KBM-7 (cell line): ENCODE measurements around the gene ZMYND10.
A peak's percentile ranks its signal among the peaks of the same experiment; 100 is the strongest.

Source experiments
- DNase-seq: peaks from one replicate; pipeline ENCODE4 v3.0.0-alpha.2; 2015
- in situ Hi-C: fragments of 300-500 bp; cut with MboI; formaldehyde crosslinking; loops from 2 replicates; pipeline ENCODE4 v1.14.3; 2020; ENCODE audit warnings: low sequenced_read_pairs, low pct_unique_long_range_greater_than_20kb, mixed read lengths

Gene ZMYND10

DNA sequence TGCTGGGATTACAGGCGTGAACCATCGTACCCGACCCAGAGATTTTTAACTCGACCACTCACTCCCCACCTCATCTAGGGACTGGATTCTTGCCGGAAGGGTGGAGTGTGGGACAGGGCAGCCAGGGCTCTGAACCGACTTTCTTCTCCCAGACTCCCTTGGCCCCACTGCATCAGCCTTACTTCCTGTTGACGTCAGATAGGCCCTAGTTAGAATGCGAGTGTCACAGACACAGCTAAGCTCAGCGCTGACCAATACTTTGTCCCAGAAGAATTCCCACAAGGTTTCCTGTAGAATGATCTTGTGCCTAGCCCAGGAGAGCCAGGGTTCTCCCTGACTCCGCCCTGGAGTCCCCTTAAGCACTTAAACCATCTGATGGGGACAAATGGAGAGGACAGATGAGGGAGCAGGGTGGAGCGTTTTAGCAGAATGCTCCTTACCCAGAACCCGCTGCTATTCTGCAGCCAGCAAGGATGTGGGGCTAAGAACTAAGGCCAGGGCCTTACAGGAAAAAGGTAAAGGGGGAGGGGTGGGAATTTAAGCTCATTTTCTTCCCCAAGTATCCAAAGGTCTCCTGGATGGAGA, 11.7 kb downstream of the ZMYND10 start:
- in situ Hi-C loops, result no loop called here
- DNase-seq, result no peak

DNA sequence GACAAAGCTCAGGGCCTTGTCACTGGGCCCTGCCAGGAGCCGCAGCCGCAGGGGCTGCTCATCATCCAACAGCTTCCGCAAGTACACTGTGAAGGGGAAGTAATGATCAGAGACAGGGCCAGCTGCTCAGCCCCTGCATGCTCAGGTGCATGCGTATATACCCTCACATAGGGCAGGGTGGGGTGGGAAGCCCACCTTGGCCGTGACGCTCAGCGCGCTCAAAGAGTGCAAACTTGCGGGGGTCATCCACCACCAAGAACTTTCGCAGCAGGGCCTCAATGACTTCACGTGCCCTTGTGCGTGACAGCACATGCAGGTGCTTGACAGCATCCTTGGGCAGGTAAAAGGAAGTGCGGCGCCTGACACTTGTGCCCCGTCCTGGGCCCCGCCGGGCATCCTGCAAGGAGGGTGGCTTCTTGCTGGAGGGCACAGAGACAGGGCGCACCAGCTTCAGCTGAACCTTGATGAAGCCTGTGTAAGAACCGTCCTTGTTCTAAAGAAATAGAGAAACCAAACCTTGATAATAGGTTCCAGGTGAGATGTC, 14.1 kb downstream of the ZMYND10 start:
- in situ Hi-C loops, result no loop called here
- DNase-seq, result no peak

DNA sequence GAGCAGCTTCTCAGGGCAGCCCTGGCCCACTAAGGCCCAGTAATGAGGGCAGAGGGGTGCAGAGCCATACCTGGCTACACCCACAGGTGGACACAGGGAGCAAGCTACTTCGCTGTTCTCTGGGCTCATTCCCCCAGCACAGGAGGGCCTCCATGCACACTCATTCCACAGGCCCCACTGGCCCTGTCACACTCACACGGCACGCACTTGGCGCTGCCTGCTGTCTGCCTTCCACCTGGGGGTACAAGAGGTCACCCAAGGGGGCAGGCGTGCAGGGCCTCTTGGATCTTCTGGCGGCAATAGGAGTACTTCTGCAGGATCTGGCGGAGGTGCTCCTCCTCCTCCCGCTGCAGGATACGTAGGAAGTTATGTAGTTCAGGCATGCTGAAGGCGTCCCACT, 15.2 kb downstream of the ZMYND10 start:
- no peak for DNase-seq
- in situ Hi-C loops, result no loop called here

DNA sequence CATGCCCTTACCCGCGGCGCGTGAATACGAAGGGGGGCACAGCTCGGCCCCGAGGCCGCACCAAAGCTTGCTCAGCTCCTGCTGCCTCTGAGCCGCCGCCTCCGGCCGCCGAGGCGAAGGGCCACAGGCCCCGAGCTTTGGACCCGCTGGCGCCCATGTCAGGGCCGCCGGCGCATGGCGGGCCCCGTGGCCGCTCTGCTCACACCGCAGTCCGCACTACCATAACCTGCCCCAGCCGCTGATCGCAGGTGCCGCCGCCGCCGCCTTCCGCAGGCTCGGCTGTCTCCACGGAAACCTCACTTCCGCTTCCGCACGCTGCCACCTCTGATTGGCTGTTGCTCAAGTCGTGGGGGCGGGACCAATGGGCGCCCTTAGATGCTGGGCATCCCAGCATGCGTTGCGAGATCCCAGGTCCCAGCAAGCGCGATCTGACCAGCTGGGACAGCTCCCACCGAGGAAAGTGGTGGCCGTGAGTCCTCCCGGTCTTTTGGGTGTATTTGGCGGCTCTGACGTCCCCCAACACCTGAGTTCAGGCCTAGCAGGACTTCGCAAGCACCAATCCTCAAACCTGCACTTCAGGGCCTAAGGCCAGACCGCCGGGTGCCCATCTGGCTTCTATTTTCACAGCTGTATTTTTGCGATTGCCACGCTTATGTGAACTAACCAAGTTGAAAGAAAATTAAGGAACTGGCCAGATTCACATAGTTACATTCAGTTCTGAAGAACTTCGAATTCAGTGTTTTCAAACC, 17.4 kb downstream of the ZMYND10 start, which contains the start of gene TUSC2:
Gene TUSC2 (minus strand): TSS at position 281 of the 749 bp plus-strand sequence. CDS start 124 bp downstream, at position 157.
- in situ Hi-C loops, result no loop called here
- DNase-seq, result peak; percentile 96

DNA sequence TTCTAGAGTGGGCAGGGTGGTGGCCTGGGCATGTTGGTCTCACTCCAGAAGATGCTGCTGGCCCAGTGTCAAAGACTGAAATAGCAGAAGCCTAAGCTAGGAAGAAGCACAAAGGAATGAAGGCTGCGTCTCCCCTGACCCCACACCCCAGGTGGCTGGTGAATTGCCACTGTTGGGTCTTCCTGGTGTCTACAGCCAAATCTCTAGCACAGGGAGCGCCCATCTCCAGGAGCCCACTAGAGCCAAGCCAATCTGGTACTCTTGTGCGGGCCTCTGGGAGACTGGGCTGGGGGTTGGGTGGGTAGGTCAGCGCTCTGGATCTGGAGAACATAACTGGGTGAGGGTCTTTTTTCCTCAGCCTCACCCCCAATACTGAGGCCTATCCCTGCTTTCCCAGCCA, 18.4 kb downstream of the ZMYND10 start:
- in situ Hi-C loops, result no loop called here

DNA sequence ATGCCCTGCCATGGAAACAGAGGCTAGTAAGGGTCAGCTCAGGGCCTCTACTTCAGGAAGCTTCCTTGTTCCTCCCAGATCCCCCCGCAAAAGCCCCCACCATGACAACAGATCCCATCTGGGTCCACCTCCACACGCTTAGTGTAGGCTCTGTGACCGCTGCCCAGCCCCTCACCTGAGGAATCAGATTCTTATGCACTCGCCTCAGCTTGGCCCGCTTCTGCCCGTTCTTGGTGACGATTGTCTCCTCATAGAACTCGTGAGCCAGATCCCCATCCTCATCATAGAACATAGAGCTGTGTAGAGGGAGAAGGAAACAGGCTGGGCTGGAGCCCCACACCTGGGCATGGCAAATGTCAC, 19.4 kb downstream of the ZMYND10 start:
- no peak for DNase-seq
- in situ Hi-C loops, result no loop called here

More for the DNA sequence above, 18.4 kb downstream of the ZMYND10 start:
- DNase-seq, result no peak

DNA sequence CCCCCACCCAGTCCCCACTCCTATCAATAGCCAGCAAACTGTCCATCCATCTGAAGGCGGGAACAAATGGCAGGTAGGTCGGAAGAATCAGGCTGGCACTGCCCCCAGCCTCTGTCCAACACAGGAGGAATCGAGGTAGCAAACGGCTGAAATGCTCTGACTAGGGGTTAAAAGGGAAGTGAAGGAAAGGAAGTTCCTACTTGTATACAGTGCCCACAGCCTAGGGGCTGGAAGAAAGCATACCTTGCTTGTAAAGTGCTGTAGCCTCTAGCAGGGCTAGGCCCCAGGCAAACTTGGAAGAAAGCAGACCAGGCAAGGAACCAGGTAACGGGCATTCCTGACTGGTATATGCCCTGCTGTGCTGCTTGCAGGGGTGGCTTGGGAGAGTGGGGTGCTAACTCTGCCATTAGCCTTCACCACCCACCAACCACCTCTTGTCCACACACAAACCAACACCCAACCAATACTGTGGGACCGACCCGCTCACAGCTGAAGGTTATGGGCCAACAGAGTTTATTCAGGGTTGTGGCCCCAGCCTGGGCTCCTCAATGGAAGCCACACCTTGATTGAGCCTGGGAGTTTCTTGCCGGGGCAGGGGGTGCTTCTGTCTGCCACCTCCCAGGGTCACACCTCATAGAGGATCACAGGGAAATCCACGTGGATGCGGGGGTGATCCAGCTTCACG, 19.9 kb downstream of the ZMYND10 start:
- in situ Hi-C loops, result no loop called here
- no peak for DNase-seq

DNA sequence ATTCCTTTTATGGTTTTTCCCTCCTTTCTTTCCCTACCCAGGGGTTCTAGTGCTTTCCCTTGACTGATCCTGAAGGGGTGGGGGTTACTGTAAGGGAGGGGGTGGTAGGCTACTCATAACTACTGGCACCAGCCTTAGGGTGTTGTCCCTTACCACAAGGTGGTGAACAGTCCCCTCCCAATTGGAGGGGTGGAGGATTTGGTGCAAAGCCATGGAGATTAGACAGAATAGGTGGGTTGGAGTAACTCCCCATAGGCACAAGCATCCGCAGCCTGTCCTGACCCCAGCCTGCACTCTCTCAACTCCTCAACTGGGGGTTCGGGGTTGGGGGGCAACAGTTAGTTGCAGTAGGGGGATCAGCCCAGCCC, 20.4 kb downstream of the ZMYND10 start:
- no peak for DNase-seq
- in situ Hi-C loops, result no loop called here

DNA sequence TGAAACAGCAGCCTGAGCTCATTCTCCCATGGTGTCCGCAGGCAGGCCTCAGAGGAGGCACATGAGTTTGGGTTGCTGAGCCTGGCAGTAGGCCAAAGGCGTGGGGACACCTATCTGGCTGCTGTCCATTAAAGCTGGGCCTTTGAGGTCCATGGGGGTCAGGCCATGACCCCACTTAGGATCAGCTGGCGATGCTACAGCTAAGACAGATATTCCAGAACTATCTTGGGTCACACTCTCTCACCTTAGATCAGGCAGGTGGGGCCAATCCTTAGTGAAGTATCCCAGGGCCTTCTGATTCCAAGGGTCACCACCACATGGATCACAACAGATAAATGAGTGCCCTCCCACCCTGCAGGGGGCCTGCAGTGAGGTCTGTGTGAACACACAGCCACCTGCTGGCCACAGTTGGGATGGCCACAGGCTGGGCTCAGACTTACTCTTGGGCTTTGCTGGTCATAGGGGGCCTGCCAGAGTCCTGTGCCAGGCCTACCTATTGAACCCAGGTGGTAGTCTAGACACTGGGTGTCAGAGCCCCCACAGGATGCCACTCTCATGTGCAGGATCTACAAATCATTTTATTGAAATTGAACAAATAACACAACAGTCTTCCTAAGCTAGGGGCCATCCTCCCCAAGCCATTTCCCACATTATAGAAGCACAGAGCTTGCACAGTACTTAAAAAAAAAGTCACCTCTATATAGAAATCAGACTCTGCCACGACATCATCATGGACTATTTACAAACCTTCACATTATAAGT, 21.0 kb downstream of the ZMYND10 start:
- DNase-seq, result peak; percentile 77
- in situ Hi-C loops, result no loop called here

DNA sequence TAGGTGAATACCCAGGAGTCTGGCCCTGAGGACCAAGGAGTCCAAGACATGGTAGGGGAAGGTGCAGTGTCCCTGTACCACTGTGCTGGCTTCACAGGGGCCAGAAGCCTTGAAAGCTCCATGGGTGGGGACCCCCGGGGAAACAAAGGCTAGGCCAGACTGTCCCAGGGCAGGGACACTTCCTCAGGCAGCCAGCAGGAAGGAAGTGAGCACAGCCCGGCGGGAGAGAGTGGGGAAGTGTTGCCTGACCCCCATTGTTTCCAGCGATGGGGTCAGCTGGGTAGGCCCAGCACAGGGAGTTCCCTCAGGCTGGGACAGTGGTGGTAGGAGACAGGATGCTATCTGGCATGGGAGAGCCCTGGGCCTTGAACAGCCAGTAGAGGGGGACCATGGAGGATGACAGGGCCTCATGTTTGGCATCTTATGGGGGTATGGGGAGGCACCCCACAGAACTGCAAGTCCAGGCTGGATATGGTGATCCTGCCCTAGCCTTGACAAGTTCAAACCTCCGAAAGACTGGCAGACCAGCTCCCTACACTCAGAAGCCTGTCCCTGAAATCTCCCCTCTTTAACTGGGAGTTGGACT, 21.8 kb downstream of the ZMYND10 start:
- in situ Hi-C loops, result no loop called here
- DNase-seq, result no peak

DNA sequence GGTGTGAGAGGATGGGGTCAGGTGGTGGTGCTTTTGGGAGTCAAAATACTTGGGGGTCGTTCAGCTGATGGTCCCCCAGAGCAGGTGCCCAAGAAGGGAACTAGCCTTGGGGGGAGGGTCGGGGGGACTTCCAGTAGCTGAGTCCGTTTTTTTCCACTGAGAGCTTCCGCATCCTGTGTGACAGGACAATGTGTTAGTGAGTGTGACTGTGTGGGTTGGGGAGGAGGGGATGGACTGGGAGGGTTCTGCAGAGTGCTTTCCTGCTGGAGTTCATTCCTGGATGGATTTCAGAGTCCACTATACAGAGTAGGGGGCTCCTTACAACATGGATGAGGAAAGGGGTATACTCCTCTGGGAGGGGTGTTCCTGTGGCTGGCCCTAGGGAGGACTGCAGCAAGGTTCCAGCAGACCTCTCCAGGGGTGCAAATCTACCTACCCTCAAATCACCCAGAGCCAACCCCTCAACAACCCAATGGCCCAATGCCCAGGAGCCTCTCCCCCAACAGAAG, 22.4 kb downstream of the ZMYND10 start:
- in situ Hi-C loops, result no loop called here
- no peak for DNase-seq

DNA sequence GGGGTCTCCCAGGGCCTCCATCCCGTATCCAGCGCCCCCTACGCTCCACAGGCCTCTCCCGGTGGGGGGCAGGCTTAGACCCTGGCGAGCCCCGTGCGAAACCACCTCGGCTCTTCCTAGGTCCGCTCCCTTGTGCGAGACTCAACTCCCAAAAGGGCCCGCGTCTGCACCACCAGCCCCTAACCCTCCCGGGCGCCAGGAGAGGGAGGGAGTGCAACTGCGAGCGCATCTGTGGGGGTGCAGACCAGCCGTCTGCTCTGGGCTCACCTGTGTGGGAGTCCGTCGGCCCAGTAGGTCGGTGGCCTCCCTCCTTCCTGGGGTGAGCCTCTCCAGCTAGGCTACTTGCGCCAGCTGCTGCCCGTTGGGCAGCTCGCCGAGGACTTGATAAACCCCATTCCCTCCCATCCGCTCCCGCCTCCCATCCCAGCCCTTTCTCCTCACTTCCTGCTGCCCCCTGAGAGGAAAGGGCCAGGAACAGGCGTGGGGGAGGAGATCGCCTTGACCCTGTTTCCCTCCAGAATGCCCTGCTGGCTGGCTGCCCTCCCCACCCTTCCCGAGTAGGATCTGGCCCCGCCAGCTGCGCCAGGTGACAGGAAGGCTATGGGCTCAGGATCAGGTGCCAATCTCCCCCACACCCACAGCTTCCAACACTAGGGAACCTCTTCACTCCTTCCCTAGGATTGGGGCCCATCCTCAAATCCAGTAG, 23.0 kb downstream of the ZMYND10 start, which contains the start of gene HYAL2:
Gene HYAL2 (minus strand): TSS at position 360 of the 706 bp plus-strand sequence. CDS start 2,256 bp downstream, outside the sequence.
- no peak for DNase-seq
- in situ Hi-C loops, result no loop called here

DNA sequence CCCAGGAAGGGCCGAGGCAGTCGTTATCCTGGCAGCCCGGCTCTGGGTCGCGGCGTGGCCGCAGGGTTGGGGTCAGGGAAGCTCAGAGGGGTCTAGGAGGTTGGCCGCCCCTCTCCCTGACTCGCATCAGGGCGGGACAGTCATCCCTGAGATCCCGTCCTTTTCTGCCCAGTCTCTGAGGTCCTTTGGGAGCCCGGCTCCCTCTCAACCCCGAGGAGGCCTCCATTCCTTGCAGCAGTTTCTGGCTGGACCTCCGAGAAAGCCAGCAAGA, 23.5 kb downstream of the ZMYND10 start:
- DNase-seq, result no peak
- in situ Hi-C loops, result no loop called here

DNA sequence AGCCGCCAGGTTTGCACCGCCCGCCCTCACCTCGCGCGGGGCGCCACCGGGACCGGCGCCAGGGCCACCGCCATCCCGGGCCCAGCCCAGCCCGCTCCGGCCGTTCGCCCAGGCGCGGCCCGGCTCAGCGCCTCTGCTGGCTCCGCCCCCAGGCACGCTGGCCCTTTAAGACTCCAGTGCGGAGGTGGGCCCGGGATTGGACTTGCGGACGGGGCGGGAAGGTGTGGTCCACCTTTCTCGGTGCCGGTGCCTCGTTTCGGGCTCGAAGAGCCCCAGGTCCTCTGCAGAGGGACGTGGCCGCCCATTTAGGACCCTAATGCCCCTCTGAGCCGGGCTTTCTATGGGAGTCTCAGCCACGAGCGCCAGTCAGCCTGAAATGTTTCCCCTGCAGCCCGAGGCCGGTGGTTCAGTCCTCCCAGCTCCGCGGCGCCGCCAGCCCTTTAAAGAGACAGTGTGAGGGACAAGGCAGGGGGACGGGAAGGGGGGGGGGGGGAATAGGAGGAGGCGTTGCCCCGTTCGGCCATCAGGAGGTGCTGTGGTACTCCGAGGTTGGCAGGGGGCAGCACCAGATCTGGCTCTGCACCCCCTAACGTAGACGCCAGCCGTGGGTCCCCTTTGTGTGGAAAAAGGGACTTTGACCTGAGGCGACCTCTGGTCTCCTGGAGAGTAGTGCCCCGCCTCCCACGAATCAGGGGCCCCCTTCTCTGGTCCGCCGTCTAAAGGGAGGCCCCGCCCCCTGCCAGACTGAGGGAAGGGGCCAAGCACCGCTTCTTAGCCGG, 24.0 kb downstream of the ZMYND10 start:
- DNase-seq, result peak; percentile 89
- in situ Hi-C loops, result no loop called here

DNA sequence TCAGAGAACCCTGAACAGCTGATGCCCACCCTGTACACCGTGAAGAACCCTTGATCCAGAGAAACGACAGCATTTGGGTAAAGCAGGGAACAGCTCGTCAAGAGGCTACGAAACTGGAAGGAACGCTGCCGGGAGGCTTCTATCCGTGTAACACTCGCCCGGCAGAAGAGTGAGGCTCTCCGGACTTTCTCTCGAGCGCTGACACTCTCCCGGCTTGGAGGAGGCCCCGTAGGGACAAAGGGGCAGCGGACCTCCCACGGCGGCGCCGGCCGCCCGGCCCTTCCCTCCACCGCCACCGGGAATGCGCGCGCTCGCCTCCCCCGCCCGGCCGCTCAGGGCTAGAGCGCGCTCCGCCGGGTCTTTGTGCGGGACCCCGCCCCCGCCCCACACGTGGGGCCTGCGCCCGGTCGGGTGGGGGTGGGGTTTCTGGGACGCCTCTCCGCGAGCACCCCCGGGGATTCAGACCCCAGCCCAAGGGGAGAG, 24.6 kb downstream of the ZMYND10 start:
- in situ Hi-C loops, result no loop called here
- peak; percentile 69 for DNase-seq

DNA sequence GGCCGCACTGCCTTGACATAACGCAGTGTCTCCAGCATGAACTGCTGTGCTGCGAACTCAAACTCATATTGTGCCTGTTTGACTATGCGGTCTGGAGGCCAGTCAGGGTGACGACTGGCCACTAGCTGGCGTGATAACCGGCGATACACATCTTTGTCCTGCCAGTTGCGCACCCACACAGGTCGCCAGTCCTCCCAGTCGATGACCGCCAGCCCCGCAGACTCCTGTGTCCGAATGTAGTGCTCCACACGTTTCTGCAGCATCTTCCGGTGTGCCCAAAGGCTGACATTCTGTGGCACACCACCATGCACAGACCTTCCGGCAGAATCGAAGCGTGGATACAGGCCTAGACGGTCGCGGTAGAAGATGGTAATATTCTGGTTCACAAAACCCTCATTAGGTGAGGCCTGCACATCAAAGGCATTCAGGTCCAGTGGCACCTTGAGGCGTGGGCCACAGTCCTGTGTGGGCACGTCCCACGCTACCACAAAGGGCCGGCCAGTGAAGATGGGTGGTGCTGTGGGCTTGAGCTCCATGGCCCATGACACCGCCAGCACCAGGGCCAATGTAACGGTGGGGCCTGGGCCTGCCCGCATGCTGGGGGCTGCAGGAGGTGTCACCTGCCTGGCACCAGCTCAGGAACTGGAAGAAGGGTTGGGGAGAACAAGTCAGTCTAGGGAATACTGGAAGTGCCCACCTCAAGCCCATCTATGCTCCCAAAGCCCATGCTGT, 25.5 kb downstream of the ZMYND10 start:
- in situ Hi-C loops, result no loop called here

More for the DNA sequence above, 25.5 kb downstream of the ZMYND10 start:
- DNase-seq, result no peak
